ENCODE measurements around the gene RPL41. TPM values are rescaled to one million over a fixed set of nuclear protein-coding genes. Genes with fewer than 3 reads are reported as not detected.

Gene RPL41
- total RNA-seq, 1 experiment from 2014 or later, result 4,637 TPM

GRCh38 chr12:56101045-56101444, 15.4 kb upstream of the RPL41 start:
- Histone ChIP-seq H3K79me2 (ENCODE audit: insufficient read depth, low read length) (peaks cover 13% of the 10 kb centered on the region; the same call in 1 of the 2 replicates), H2BK15ac (ENCODE audit: low read depth, low read length) (no peak overlapping the region), H3K4me2 (ENCODE audit: insufficient read depth, insufficient read length, low read length) (no peak overlapping the region), H3K14ac (ENCODE audit: insufficient read depth, low read length) (no peak overlapping the region), H2BK20ac (ENCODE audit: low read depth, low read length, poor library complexity, severe bottlenecking) (no peak overlapping the region), H3K27ac (ENCODE audit: insufficient read length, low read depth, low read length) (no peak overlapping the region), H4K8ac (replicated peaks; ENCODE audit: insufficient read length, low read depth, low read length) (no peak overlapping the region), H2AK5ac (ENCODE audit: insufficient read length, low read length) (no peak overlapping the region), H3K23me2 (ENCODE audit: insufficient read length, low read depth, low read length, poor library complexity, severe bottlenecking) (peaks cover 8% of the 10 kb centered on the region), H2BK5ac (ENCODE audit: insufficient read length, low read length) (no peak overlapping the region), H3K18ac (ENCODE audit: insufficient read length, low read depth, low read length) (no peak overlapping the region), H3K9ac (ENCODE audit: extremely low read depth, insufficient read length, low read length) (no peak overlapping the region), H3K9me3 (ENCODE audit: control insufficient read depth, low read depth, low read length) (no peaks in the 10 kb centered on the region), H3K23ac (ENCODE audit: insufficient read length, low read depth, low read length) (no peak overlapping the region), H3K4me1 (ENCODE audit: insufficient read depth, low read length) (peaks cover 5% of the 10 kb centered on the region; the same call in 1 of the 2 replicates), H2AFZ (ENCODE audit: low read length) (no peak overlapping the region), H2BK120ac (ENCODE audit: low read depth, low read length, poor library complexity, severe bottlenecking) (no peak overlapping the region), H3K56ac (ENCODE audit: insufficient read length, low read depth, low read length) (no peak overlapping the region), H3K27me3 (ENCODE audit: insufficient read depth, low read length) (no peaks in the 10 kb centered on the region), H3T11ph (ENCODE audit: low read length) (no peak overlapping the region), H4K5ac (ENCODE audit: insufficient read length, low read depth, low read length) (no peak overlapping the region), H3K4ac (ENCODE audit: low read depth, low read length) (no peak overlapping the region), H4K91ac (ENCODE audit: insufficient read length, low read depth, low read length) (no peak overlapping the region), H2BK12ac (ENCODE audit: insufficient read length, low read depth, low read length) (no peak overlapping the region), H4K20me1 (ENCODE audit: control insufficient read depth, insufficient read depth, insufficient read length) (no peaks in the 10 kb centered on the region), H3K79me1 (ENCODE audit: insufficient read depth, low read depth, low read length, poor library complexity, severe bottlenecking) (no peaks in the 10 kb centered on the region)
- Mint-ChIP-seq H3K9me3 (peaks cover 0 to 3% of the 10 kb centered on the region in 2 experiments; a peak in 1 of 5 replicates), H3K4me3 (no peak overlapping the region), H3K36me3 (ENCODE audit: insufficient read depth in 1 of 3, low read depth in 3 of 3) (peaks cover 34 to 78% (median 61%) of the 10 kb centered on the region in 3 experiments), H3K27me3 (ENCODE audit: low read depth) (no peaks in the 10 kb centered on the region; the same call in none of the 2 replicates), H3K4me1 (peaks cover 15 to 20% of the 10 kb centered on the region in 2 experiments), H3K27ac (no peak overlapping the region; a peak in 1 of 7 replicates)
- WGBS (ENCODE audit: extremely low coverage, insufficient read length, low lambda C conversion rate), result no CpG with 5 or more reads among the region's 14 CpGs
- no peak for TF ChIP-seq CTCF (conservative IDR thresholded peaks at IDR 0.05)
- no peak for DNase-seq
